Hepatocyte (in vitro differentiated cells): Measurements from ENCODE around the gene RUNX3.

ENCODE experiments used
- CTCF ChIP-seq: fragments of 200-600 bp; sonication (generic); IDR thresholded peaks from 2 replicates; pipeline ENCODE4 v1.5.1; 2016; ENCODE audit warnings: antibody characterized with exemption, mild to moderate bottlenecking; ENCODE audit not compliant: poor library complexity
- EZH2 ChIP-seq: fragments of 200-600 bp; sonication (generic); IDR thresholded peaks from 2 replicates; pipeline ENCODE4 v1.6.1; 2016; ENCODE audit warnings: antibody characterized with exemption, mild to moderate bottlenecking, borderline replicate concordance
- EZH2phosphoT487 ChIP-seq: fragments of 200-600 bp; sonication (generic); IDR thresholded peaks from one replicate; pipeline ENCODE4 v1.6.1; 2018; ENCODE audit warnings: antibody characterized with exemption, mild to moderate bottlenecking, low read depth, moderate library complexity; ENCODE audit not compliant: unreplicated experiment, severe bottlenecking

- TF ChIP-seq EZH2: no peak
- no peak for TF ChIP-seq CTCF
- TF ChIP-seq EZH2phosphoT487: no peak
Measured at GRCh38 chr1:24881034-24881433, 49.0 kb downstream of the RUNX3 start.
